Ovary (tissue), 3 donors: Measurements from ENCODE around the gene ATF2.

Experiments
- CTCF ChIP-seq, 3 donors: fragments of 450-650 bp in 2 of 3; fragments of 200-600 bp in 1 of 3; IDR thresholded peaks; one replicate each; pipeline versions ENCODE4 v1.5.1 to v1.8.0; 2016 to 2022; ENCODE audit warnings: antibody characterized with exemption in 3 of 3, mild to moderate bottlenecking in 1 of 3
- EP300 ChIP-seq: sonication (generic); formaldehyde crosslinking; IDR thresholded peaks from one replicate; pipeline ENCODE4 v1.6.1; 2017; ENCODE audit warnings: antibody characterized with exemption
- POLR2A ChIP-seq: fragments of 450-650 bp; IDR thresholded peaks from one replicate; pipeline ENCODE4 v1.6.1; 2017; ENCODE audit warnings: antibody characterized with exemption, mild to moderate bottlenecking, moderate library complexity
- donor health status: DM: no; HTN: no; CAD: no.

GRCh38 chr2:175135177-175135576, 32.8 kb downstream of the ATF2 start:
- TF ChIP-seq CTCF (IDR thresholded peaks at IDR 0.05) (no peak), EP300 (no peak), POLR2A (no peak)
